GM21576 (cell line): Measurements from ENCODE around the gene CFL1.

Experiments used
- ATAC-seq: cut with Tn5 transposase; IDR thresholded peaks from one replicate; pipeline ENCODE4 v1.9.1; 2021; ENCODE audit warnings: mild to moderate bottlenecking, moderate library complexity; ENCODE audit not compliant: unreplicated experiment

The CFL1 gene

GRCh38 chr11:65809496-65809895 lies 48.5 kb downstream of the CFL1 start:
- no peak for ATAC-seq

- ATAC-seq = no peak
Observed at GRCh38 chr11:65808744-65809341, 49.1 kb downstream of the CFL1 start.

GRCh38 chr11:65806979-65807378 lies 51.0 kb downstream of the CFL1 start:
- no peak for ATAC-seq
